H1 (cell line): ENCODE data around the gene MTARC2. TPM values are rescaled to one million over a fixed set of nuclear protein-coding genes. Genes with fewer than 3 reads are reported as not detected.

ENCODE experiments used
- CTCF ChIA-PET: fragments of 300-600 bp; sonication (Branson Sonifier 250); formaldehyde crosslinking; loops from one replicate; lab custom pipeline; 2021; ENCODE audit not compliant: partially characterized antibody; lab: Charles Lee
- POLR2A ChIA-PET: fragments of 300-600 bp; sonication (Branson Sonifier 250); formaldehyde crosslinking; loops from one replicate; lab custom pipeline; 2021; ENCODE audit warnings: inconsistent platforms; ENCODE audit not compliant: partially characterized antibody; lab: Charles Lee
- DNase-seq, 2 experiments: peaks; one replicate each; pipeline versions ENCODE4 v3.0.0 to v3.0.0-alpha.2; 2010 to 2022; ENCODE audit warnings: low spot score in 2 of 2, low read depth in 1 of 2, mixed read lengths in 1 of 2
- FAIRE-seq: peaks from 2 replicates; lab custom pipeline; 2011; peaks lifted over from hg19 to GRCh38; lab: Jason Lieb, UNC
- H2AFZ ChIP-seq: 2 replicates; pipeline ENCODE4 v1.8.1; 2012; ENCODE audit warnings: low read length, inconsistent platforms
- H2AK5ac ChIP-seq: 2 replicates; pipeline ENCODE4 v1.6.1; 2013; ENCODE audit warnings: low read depth, low read length
- H2BK120ac ChIP-seq: replicated peaks from 2 replicates; pipeline ENCODE3; 2013; ENCODE audit warnings: low read depth, low read length, inconsistent platforms
- H2BK12ac ChIP-seq: 2 replicates; pipeline ENCODE4 v1.6.1; 2013; ENCODE audit warnings: low read depth, low read length
- H2BK15ac ChIP-seq: 2 replicates; pipeline ENCODE4 v1.6.1; 2013; ENCODE audit warnings: low read length
- H2BK20ac ChIP-seq: 2 replicates; pipeline ENCODE4 v1.6.1; 2013; ENCODE audit warnings: low read length
- H2BK5ac ChIP-seq: 2 replicates; pipeline ENCODE4 v1.6.1; 2013; ENCODE audit warnings: low read depth, low read length
- H3K14ac ChIP-seq: 2 replicates; pipeline ENCODE4 v1.6.1; 2013; ENCODE audit warnings: inconsistent platforms; ENCODE audit not compliant: insufficient read length
- H3K18ac ChIP-seq: 2 replicates; pipeline ENCODE4 v1.6.1; 2013; ENCODE audit warnings: low read length; ENCODE audit errors: extremely low read depth
- H3K23ac ChIP-seq: 2 replicates; pipeline ENCODE4 v1.6.1; 2013; ENCODE audit warnings: inconsistent platforms; ENCODE audit not compliant: insufficient read length
- H3K23me2 ChIP-seq: 2 replicates; pipeline ENCODE4 v1.6.1; 2013; ENCODE audit warnings: low read depth, low read length
- H3K27ac ChIP-seq: 2 replicates; pipeline ENCODE4 v1.6.1; 2011; ENCODE audit warnings: low read depth, low read length, inconsistent platforms
- H3K27me3 ChIP-seq, 4 experiments: replicated peaks in 1 of 4; 1 replicate in 1 of 4; 2 replicates in 3 of 4; pipeline versions ENCODE4 v1.6.1 to v1.8.1; 2011 to 2013; ENCODE audit warnings: low read length in 3 of 4, mild to moderate bottlenecking in 3 of 4, inconsistent platforms in 2 of 4, mixed read lengths in 2 of 4, moderate library complexity in 1 of 4; ENCODE audit not compliant: control insufficient read depth in 3 of 4, insufficient read depth in 3 of 4; ENCODE audit errors: extremely low read depth in 1 of 4
- H3K36me3 ChIP-seq, 4 experiments: 2 replicates each; pipeline versions ENCODE4 v1.6.1 to v1.8.1; 2011 to 2013; ENCODE audit warnings: mild to moderate bottlenecking in 4 of 4, low read length in 3 of 4, moderate library complexity in 2 of 4, control low read depth in 1 of 4, inconsistent platforms in 1 of 4; ENCODE audit not compliant: insufficient read depth in 4 of 4, control insufficient read depth in 2 of 4
- H3K4ac ChIP-seq: replicated peaks from 2 replicates; pipeline ENCODE3; 2013; ENCODE audit warnings: low read length, low read depth, mixed read lengths, inconsistent platforms; ENCODE audit not compliant: insufficient read length
- H3K4me1 ChIP-seq, 4 experiments: replicated peaks in 1 of 4; 1 replicate in 1 of 4; 2 replicates in 3 of 4; pipeline versions ENCODE4 v1.6.1 to v1.8.1; 2011 to 2013; ENCODE audit warnings: low read length in 3 of 4, inconsistent platforms in 2 of 4, mixed read lengths in 1 of 4; ENCODE audit not compliant: insufficient read depth in 4 of 4, control insufficient read depth in 3 of 4
- H3K4me2 ChIP-seq, 2 experiments: 2 replicates each; pipeline versions ENCODE4 v1.6.1 to v1.8.1; 2011 to 2013; ENCODE audit warnings: low read depth in 2 of 2, low read length in 2 of 2, control low read depth in 1 of 2, inconsistent platforms in 1 of 2, mild to moderate bottlenecking in 1 of 2; ENCODE audit not compliant: insufficient read depth in 1 of 2
- H3K4me3 ChIP-seq, 4 experiments: fragments of 200-600, 300-600 bp in 1 of 4; sonication (generic), shearing (Covaris generic), sonication (Bioruptor Twin) in 1 of 4; 2 replicates each; pipeline versions ENCODE4 v1.5.1 to v1.8.1; 2011 to 2016; ENCODE audit warnings: low read length in 4 of 4, low read depth in 3 of 4, control low read depth in 2 of 4, inconsistent platforms in 2 of 4, mild to moderate bottlenecking in 2 of 4, mixed read lengths in 1 of 4, moderate library complexity in 1 of 4; ENCODE audit not compliant: insufficient read depth in 2 of 4; ENCODE audit errors: extremely low read depth in 1 of 4
- H3K56ac ChIP-seq: replicated peaks from 2 replicates; pipeline ENCODE3; 2013; ENCODE audit warnings: low read depth, mild to moderate bottlenecking, mixed read lengths, low read length, inconsistent platforms; ENCODE audit not compliant: insufficient read length
- H3K79me1 ChIP-seq: 2 replicates; pipeline ENCODE4 v1.6.1; 2013; ENCODE audit warnings: low read depth, low read length, control low read depth
- H3K79me2 ChIP-seq, 2 experiments: 2 replicates each; pipeline versions ENCODE4 v1.6.1 to v1.8.1; 2012 to 2013; ENCODE audit warnings: low read length in 2 of 2, mild to moderate bottlenecking in 2 of 2, inconsistent platforms in 1 of 2; ENCODE audit not compliant: insufficient read depth in 2 of 2, control insufficient read depth in 1 of 2
- H3K9ac ChIP-seq, 4 experiments: replicated peaks in 1 of 4; 1 replicate in 1 of 4; 2 replicates in 3 of 4; pipeline versions ENCODE4 v1.6.1 to v1.8.1; 2011 to 2013; ENCODE audit warnings: low read depth in 3 of 4, low read length in 3 of 4, control low read depth in 2 of 4, mild to moderate bottlenecking in 2 of 4, moderate library complexity in 2 of 4, inconsistent platforms in 1 of 4; ENCODE audit errors: extremely low read depth in 1 of 4
- H3K9me3 ChIP-seq, 2 experiments: 2 replicates each; pipeline versions ENCODE4 v1.6.1 to v1.8.1; 2012 to 2013; ENCODE audit warnings: mild to moderate bottlenecking in 2 of 2, moderate library complexity in 2 of 2, control low read depth in 1 of 2, inconsistent platforms in 1 of 2, low read depth in 1 of 2, low read length in 1 of 2, mixed read lengths in 1 of 2; ENCODE audit not compliant: insufficient read depth in 2 of 2
- H4K20me1 ChIP-seq, 2 experiments: replicated peaks in 1 of 2; 2 replicates each; pipeline versions ENCODE3 to v1.8.1; 2011 to 2013; ENCODE audit warnings: inconsistent platforms in 2 of 2, low read length in 2 of 2, mild to moderate bottlenecking in 1 of 2; ENCODE audit not compliant: insufficient read depth in 2 of 2, control insufficient read depth in 1 of 2
- H4K5ac ChIP-seq: 2 replicates; pipeline ENCODE4 v1.6.1; 2013; ENCODE audit warnings: low read length, low read depth, mixed read lengths, inconsistent platforms; ENCODE audit not compliant: insufficient read length
- H4K8ac ChIP-seq: 2 replicates; pipeline ENCODE4 v1.8.0; 2013; ENCODE audit warnings: mild to moderate bottlenecking, moderate library complexity, low read length, inconsistent platforms; ENCODE audit not compliant: insufficient read depth; ENCODE audit errors: extremely low read depth
- H4K91ac ChIP-seq: replicated peaks from 2 replicates; pipeline ENCODE3; 2013; ENCODE audit warnings: low read length, mixed read lengths, inconsistent platforms; ENCODE audit not compliant: insufficient read length
- NANOG ChIP-seq: IDR thresholded peaks from 2 replicates; pipeline ENCODE4 v1.6.1; 2011; ENCODE audit warnings: low read length, low read depth, mild to moderate bottlenecking, inconsistent platforms; ENCODE audit not compliant: insufficient read depth, poor library complexity, severe bottlenecking
- TEAD4 ChIP-seq: IDR thresholded peaks from 2 replicates; pipeline ENCODE4 v1.6.1; 2012; ENCODE audit warnings: low read depth, low read length, inconsistent platforms, mixed read lengths
- WGBS, 2 experiments: shearing (Covaris generic) in 1 of 2; methylation state at CpG; one replicate each; pipeline versions ENCODE4 v1.1.6 to v1.1.7; 2013 to 2015; ENCODE audit warnings: low lambda C conversion rate in 2 of 2, mixed read lengths in 2 of 2, inconsistent platforms in 1 of 2, low coverage in 1 of 2, missing lambda C conversion rate in 1 of 2; ENCODE audit not compliant: insufficient replicate concordance in 2 of 2, insufficient coverage in 1 of 2, insufficient read length in 1 of 2; ENCODE audit errors: extremely low coverage in 1 of 2, missing lambda C conversion rate in 1 of 2; 5-methylcytosine and 5-hydroxymethylcytosine counted together
- polyA plus RNA-seq, 7 experiments: library from polyadenylated mRNA; depleted of rRNA in 3 of 7; stranded (reverse) in 5 of 7; unstranded in 2 of 7; fragments of >200 nt in 5 of 7; fragments of 200-250 nt in 2 of 7; gene quantifications; 1 replicate in 5 of 7; 2 replicates in 1 of 7; 4 replicates in 1 of 7; pipeline versions ENCODE4 v1.2.1 to v1.2.3, GENCODE V29; 2011 to 2013; ENCODE audit warnings: missing spikeins in 2 of 7, mixed read lengths in 2 of 7
- total RNA-seq: library from RNA; stranded (reverse); fragmentation: NEBNext Ultra II Directional; extraction: Animal tissue kit (Norgen Biotek cat#: 25700); gene quantifications from 2 replicates; pipeline ENCODE4 v1.2.1, GENCODE V29; 2021

Gene MTARC2
- total and polyA plus RNA-seq, 2 of the 8 experiments (the other 6 are each of a cell fraction or from before 2014, with no cell fraction given): 7.2 to 7.9 TPM

DNA sequence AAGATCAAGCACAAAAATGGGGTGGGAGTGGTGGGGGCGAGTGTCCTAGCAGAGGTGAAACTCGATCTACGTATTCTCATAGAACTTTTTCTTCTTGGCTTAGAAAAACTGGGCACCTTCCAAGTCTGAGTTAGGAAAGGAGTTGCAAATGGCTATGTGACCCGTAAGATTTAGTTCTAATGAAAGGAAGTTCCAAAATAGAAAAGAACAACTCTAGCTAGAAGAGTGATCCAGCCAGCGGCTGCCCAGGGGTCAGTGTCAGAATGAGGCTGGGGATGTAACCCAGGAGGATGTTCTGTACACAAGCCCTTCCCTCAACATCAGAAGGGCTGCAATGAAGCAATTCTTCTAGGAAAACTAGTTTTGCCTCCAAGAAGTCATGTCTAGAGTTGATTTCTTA, 43.8 kb downstream of the MTARC2 start:
- POLR2A ChIA-PET: no interaction called here
- FAIRE-seq: no peak
- peaks cover 4% of the 10 kb centered on the region; the same call in 1 of the 2 replicates for H3K23me2 ChIP-seq
- no peak overlapping the region for H3K14ac ChIP-seq
- CTCF ChIA-PET: interaction anchor here (8.2 kb wide), 1 partner anchor 11 kb away, joined by 96 read pairs; no protein-coding TSS in a partner anchor
- H4K8ac ChIP-seq: no peak overlapping the region
- WGBS, 2 experiments: 89% methylated on average over 5 of the region's 5 CpGs; no CpG with 5 or more reads in 1 of the 2 experiments
- no peak overlapping the region for H2BK15ac ChIP-seq
- no peaks in the 10 kb centered on the region for H3K9me3 ChIP-seq
- H2BK20ac ChIP-seq: no peak overlapping the region
- peaks cover 0 to 3% of the 10 kb centered on the region in 2 experiments for H4K20me1 ChIP-seq
- H3K4me1 ChIP-seq: peaks cover 0 to 3% (median 0%) of the 10 kb centered on the region in 4 experiments; a peak in 1 of 7 replicates
- no peak overlapping the region for H4K91ac ChIP-seq
- peaks cover 3% of the 10 kb centered on the region for H3K79me1 ChIP-seq
- H2BK120ac ChIP-seq: no peak overlapping the region
- H3K4ac ChIP-seq: no peak overlapping the region
- no peak overlapping the region for H3K56ac ChIP-seq
- no peak overlapping the region for H2BK12ac ChIP-seq
- DNase-seq: no peak
- no peak overlapping the region for H3K9ac ChIP-seq
- H3K4me2 ChIP-seq: no peak overlapping the region
- no peak overlapping the region for H4K5ac ChIP-seq
- H2BK5ac ChIP-seq: no peak overlapping the region
- no peak overlapping the region for H3K4me3 ChIP-seq
- no peak overlapping the region for H3K23ac ChIP-seq
- no peak overlapping the region for H2AFZ ChIP-seq
- no peak overlapping the region for H3K18ac ChIP-seq
- no peak overlapping the region for H3K27ac ChIP-seq
- TF ChIP-seq NANOG (no peak), TEAD4 (no peak)
- peaks cover 0 to 16% (median under 1%) of the 10 kb centered on the region in 4 experiments; a peak in 2 of 8 replicates for H3K36me3 ChIP-seq
- H3K27me3 ChIP-seq: no peaks in the 10 kb centered on the region
- H2AK5ac ChIP-seq: no peak overlapping the region
- H3K79me2 ChIP-seq: peaks cover 0 to 15% of the 10 kb centered on the region in 2 experiments; a peak in 2 of 4 replicates
